Esophagus muscularis mucosa (tissue), 4 donors: ENCODE results near the gene ELFN1.

Experiments
- EP300 ChIP-seq: sonication (generic); formaldehyde crosslinking; IDR thresholded peaks from one replicate; pipeline ENCODE4 v1.6.1; 2017; ENCODE audit warnings: antibody characterized with exemption
- POLR2A ChIP-seq: fragments of 450-650 bp; IDR thresholded peaks from one replicate; pipeline ENCODE4 v1.6.1; 2017; ENCODE audit warnings: antibody characterized with exemption, moderate library complexity, mild to moderate bottlenecking, low read depth
- POLR2AphosphoS5 ChIP-seq, 2 donors: sonication (generic); formaldehyde crosslinking; IDR thresholded peaks; one replicate each; pipeline ENCODE4 v1.6.1; 2017; ENCODE audit warnings: antibody characterized with exemption in 2 of 2
- TF ChIP-seq, protein P1 (sequence below), 3 experiments: fragments of 200-600 bp in 2 of 3; fragments of 450-650 bp in 1 of 3; sonication (generic) in 2 of 3; IDR thresholded peaks; one replicate each; pipeline ENCODE4 v1.5.1; 2017 to 2019; ENCODE audit warnings: antibody characterized with exemption in 3 of 3, mild to moderate bottlenecking in 2 of 3, moderate library complexity in 1 of 3

GRCh38 chr7:1746491-1746975 lies 76.5 kb downstream of the ELFN1 start:
- no peak for TF ChIP-seq POLR2A
- no peak for TF ChIP-seq POLR2AphosphoS5 (IDR thresholded peaks at IDR 0.05)
- TF ChIP-seq, protein P1, sequence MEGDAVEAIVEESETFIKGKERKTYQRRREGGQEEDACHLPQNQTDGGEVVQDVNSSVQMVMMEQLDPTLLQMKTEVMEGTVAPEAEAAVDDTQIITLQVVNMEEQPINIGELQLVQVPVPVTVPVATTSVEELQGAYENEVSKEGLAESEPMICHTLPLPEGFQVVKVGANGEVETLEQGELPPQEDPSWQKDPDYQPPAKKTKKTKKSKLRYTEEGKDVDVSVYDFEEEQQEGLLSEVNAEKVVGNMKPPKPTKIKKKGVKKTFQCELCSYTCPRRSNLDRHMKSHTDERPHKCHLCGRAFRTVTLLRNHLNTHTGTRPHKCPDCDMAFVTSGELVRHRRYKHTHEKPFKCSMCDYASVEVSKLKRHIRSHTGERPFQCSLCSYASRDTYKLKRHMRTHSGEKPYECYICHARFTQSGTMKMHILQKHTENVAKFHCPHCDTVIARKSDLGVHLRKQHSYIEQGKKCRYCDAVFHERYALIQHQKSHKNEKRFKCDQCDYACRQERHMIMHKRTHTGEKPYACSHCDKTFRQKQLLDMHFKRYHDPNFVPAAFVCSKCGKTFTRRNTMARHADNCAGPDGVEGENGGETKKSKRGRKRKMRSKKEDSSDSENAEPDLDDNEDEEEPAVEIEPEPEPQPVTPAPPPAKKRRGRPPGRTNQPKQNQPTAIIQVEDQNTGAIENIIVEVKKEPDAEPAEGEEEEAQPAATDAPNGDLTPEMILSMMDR (IDR thresholded peaks at IDR 0.05), result no peak
- no peak for TF ChIP-seq EP300
